ENCODE results near the gene RNU7-1.
"Not testable (repeated sequence)": the region's sequence is repeated elsewhere in the genome, so short reads cannot be mapped to it uniquely, and the experiment has no call there.

RNU7-1 gene

GRCh38 chr12:6943722-6944380 lies at the start of gene RNU7-1, which contains the start of gene C12orf57:
TSS of gene RNU7-1 (plus strand) at chr12:6943816.
TSS of gene C12orf57 (plus strand) at chr12:6944022. CDS start at chr12:6944122, 100 bp downstream.
- no peak for DNase-seq (ENCODE audit: low spot score)

GRCh38 chr12:6894321-6894720 lies 49.3 kb upstream of the RNU7-1 start:
- DNase-seq (ENCODE audit: low spot score): no peak

- no peak for DNase-seq (ENCODE audit: low spot score)
Measured at GRCh38 chr12:6896846-6897435, 46.7 kb upstream of the RNU7-1 start.

- DNase-seq (ENCODE audit: low spot score): no peak
Measured at GRCh38 chr12:6899427-6899826, 44.2 kb upstream of the RNU7-1 start.

- peak; percentile 24 for DNase-seq (ENCODE audit: low spot score)
Measured at GRCh38 chr12:6899837-6900519, 43.6 kb upstream of the RNU7-1 start.

- no peak for DNase-seq (ENCODE audit: low spot score)
Measured at GRCh38 chr12:6902448-6902847, 41.2 kb upstream of the RNU7-1 start.

- DNase-seq (ENCODE audit: low spot score): no peak
Measured at GRCh38 chr12:6903722-6904121, 39.9 kb upstream of the RNU7-1 start.

- peak; percentile 98 for DNase-seq (ENCODE audit: low spot score)
Measured at GRCh38 chr12:6904280-6905276, 39.0 kb upstream of the RNU7-1 start, which contains the start of gene LRRC23. TSS of gene LRRC23 (plus strand) at chr12:6904822. CDS start at chr12:6905634, 812 bp downstream.

GRCh38 chr12:6905414-6906040 lies 38.1 kb upstream of the RNU7-1 start:
- no peak for DNase-seq (ENCODE audit: low spot score)

DNA sequence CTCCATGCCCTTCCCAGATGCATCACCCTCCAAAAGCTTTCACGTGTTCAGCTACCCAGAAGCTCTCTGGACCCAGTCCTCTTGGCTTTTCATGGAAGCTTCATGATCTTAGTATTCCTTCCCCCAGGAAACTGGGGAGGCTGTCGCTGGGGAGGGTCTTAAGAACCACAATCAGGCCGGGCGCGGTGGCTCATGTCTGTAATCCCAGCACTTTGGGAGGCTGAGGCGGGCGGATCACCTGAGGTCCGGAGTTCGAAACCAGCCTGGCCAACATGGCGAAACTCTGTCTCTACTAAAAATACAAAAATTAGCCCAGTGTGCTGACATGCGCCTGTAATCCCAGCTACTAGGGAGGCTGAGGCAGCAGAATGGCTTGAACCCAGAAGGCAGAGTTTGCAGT lies 35.5 kb upstream of the RNU7-1 start:
- not testable (repeated sequence) for DNase-seq (ENCODE audit: low spot score)

GRCh38 chr12:6909421-6910145 lies 34.0 kb upstream of the RNU7-1 start:
- no peak for DNase-seq (ENCODE audit: low spot score)

DNA sequence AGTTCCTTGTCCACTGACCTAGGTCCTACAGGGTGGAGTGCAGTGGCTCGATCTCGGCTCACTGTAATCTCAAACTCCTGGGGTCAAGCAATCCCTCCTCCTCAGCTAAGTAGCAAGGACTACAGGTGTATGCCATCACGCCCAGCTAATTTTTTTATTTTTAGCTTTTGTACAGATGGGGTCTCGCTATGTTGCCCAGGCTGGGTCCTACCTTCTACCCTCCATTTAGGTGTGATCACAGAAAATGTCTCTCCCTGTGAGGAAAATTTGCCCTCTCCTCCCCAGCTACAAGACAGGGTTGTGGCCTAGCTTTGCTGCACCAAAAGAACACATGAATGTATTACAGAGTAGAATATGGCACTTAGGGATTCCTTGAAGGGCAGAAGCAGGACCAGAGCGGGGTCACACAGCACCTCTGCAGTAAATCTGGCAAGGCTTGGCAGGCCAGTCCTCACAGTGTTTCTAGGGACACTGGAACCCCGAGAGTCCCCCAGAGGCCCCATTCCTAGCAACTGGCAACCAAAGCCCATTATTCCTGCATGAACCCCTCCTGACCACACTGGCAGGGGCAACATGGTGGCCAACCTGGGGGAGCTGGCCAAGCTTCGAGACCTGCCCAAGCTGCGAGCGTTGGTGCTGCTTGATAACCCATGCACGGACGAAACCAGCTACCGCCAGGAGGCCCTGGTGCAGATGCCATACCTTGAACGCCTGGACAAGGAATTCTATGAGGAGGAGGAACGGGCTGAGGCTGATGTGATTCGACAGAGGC lies 31.3 kb upstream of the RNU7-1 start:
- DNase-seq (ENCODE audit: low spot score): no peak

GRCh38 chr12:6914246-6914946 lies 29.2 kb upstream of the RNU7-1 start, which contains the start of gene ENO2:
TSS of gene ENO2 (plus strand) at chr12:6914580. CDS start at chr12:6915833, 1,253 bp downstream.
- DNase-seq (ENCODE audit: low spot score): peak; percentile 78

DNA sequence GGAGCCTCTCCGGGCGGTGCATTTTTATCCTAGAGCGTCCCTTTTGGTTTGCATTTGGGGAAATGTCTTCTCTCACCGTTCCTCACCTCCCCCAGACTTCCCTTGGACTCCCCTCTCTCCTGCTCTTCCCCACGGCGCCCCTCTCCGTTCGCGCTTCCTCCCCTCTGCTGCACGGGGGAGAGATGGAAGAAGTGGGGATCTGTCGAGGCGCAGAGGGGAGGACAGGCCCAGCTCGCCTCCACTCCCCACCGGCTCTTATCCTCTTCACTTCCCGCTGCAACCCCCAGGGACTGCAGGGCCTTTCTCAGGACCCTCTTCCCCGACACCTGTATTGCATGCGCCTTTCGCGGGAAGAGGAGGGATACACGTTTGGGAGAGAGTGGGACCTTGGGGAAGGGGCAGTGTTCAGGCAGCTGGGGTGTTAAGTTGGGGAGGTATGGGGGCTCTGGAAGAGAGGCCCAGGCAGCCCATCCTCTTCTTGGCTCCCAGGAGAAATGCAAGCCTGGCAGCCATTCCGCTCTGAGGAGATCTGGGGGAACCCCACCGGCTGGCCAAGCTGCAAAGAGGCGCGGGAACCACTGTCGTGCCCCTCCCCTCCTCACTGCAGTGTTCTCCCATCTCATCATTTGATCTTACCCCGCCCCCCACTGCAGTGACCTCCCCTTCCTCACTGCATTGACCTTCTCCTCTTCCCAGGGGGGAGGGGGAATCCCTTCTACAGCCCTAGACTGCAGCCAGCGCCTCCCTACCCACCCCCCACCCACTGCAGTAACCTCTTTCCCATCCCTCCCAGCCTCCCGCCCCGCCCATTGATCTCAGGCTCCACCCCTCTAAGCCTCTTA lies 28.4 kb upstream of the RNU7-1 start:
- DNase-seq (ENCODE audit: low spot score): peak; percentile 80

DNA sequence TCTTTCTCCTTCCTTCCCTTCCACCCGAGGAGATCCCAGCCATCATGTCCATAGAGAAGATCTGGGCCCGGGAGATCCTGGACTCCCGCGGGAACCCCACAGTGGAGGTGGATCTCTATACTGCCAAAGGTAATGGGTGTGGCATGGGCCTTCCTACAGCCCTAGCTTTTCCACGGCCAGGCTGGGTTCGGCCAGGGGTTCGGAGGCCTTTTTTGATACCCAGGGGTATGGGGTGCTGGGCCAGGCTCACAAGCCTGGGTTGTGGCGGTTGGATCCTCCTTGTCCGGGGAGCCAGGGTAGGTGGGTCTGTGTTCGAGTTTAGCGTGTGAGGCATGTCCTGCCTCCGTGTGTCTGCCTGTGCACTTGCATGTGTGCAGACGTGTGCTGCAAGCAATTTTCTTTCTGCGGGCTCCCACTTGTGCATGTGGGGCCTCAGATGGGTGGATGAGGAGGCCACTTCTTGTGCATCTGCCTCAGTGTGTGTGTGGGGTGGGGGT lies 27.8 kb upstream of the RNU7-1 start:
- no peak for DNase-seq (ENCODE audit: low spot score)

DNA sequence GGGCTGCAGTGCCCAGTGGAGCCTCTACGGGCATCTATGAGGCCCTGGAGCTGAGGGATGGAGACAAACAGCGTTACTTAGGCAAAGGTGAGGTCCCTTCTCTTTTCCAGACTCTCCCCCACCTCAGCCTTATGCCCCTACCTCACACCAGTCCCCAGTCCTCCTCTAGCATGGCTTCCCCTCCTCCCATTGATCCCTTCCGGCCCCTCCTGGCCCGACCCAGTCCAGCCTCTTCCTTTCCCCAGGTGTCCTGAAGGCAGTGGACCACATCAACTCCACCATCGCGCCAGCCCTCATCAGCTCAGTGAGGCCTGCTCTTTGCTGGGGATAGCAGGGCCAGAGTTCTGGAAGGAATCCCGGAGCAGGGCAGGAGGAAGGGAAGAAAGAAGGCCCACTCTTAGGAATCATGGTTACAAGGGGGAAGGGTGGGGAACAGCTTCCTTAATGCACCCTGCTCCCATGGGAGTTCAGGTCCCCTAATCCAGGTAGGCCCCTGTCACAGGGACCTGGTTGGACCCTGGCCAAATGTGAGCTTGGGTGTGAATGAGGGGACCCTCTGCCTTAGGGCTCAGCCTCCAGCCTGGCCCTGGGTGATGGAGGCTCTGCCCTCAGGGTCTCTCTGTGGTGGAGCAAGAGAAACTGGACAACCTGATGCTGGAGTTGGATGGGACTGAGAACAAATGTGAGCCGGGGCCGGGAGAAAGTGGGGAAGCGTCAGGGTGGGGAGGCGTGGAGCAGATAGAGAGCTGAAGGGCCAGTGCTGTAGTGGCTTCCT lies 27.0 kb upstream of the RNU7-1 start:
- DNase-seq (ENCODE audit: low spot score): no peak

Measured in iPS-NIHi11 (cell line).